GM19240 (cell line): ENCODE measurements around the gene CC2D2A.

Experiments
- DNase-seq: peaks from one replicate; pipeline ENCODE4 v3.0.0; 2011; ENCODE audit warnings: low spot score; ENCODE audit not compliant: insufficient read length

CC2D2A gene

DNA sequence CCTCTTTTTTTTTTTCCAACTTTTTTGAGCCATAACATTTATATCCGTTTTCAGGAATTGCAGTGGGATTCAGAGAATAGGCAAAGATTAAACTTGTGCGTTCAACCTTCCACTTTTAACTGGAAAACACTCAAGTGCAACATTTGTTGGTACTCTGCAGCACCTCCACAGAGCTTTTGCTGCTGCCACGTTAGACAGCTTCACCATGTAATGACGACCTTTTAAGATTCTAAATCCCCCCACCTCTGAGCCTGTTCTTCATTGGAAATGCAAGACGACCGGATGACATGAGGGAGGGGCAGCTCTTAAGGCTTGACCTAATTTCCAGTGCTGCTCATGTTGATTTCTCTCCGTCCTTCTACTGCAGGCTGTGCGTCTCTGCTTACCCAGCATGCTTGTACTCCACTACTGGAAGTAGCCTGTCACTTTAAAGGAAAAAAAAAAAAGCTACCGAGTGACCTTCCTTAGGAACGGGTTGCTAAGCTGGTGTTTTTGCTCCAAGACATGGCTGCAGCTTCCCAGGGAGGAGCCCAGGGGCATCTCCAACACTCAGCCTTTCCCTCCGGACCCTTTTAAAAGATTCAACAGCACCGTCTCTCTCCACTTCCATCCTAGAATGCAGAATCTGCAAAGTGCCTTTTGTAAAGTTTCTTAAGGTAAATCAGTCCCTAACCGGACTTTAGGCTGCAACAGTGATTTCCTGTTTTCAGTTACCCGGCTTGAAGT is at the start of gene CC2D2A:
Gene CC2D2A (plus strand): TSS at position 481 of the 726 bp plus-strand sequence. CDS start 6,051 bp downstream, outside the sequence.
- DNase-seq: no peak

DNA sequence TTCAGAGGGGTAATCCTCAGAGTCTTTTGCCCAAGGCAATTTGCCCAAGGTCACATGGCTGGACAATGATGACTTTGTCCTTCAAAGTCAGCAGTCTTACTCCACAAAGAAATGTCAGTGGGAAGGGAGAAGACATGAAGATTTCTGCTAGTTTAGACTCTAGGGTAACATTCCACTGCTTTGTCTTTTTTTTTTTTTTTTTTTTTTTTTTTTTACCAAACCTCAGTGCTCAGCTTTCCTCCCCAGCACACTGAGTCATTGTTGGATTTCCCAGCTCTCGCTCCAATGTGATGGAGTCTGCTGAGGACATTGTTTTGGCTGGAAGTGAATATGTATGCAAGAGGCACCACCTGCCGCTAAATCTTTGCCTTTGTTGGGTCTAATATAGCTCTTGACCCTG is 49.0 kb upstream of the CC2D2A start:
- no peak for DNase-seq

DNA sequence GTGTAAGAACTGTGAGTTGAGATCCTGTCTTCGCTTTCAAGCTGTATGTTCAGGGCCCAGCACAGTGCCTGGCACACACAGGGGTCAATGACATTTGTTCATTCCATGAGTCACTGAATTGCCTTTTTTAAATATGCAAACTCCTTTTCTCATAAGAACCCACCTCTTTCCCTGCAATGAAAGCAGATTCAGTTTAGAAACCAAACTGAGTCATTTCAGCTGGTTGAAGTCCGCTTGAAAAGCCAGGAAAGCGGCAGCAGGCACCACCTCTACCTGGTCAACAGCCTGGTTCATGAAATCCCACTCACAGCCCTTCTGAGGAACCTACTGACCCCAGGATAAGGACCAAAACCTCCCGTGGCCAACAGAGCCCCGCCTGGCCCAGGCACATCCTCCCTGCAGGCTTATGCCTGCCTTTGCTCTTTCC is 46.4 kb upstream of the CC2D2A start:
- no peak for DNase-seq

DNA sequence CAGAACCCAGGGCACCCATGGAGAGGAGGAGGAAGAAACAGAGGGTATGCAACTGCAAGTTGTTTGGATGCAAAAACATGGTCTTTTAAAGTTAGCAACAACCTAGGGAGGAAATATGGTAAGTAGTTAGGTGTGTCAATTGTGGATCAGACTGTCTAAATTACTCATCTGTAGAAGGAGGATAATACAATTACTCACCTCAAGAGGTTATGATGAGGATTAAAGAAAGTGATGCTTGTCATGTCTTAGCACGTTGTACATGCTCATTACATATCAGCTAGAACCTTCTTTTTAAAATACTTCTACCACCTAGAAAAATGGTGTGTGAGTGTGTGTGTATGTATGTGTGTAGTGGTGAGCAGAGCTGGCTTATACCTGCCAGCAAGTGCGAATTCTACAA is 44.2 kb upstream of the CC2D2A start:
- no peak for DNase-seq

DNA sequence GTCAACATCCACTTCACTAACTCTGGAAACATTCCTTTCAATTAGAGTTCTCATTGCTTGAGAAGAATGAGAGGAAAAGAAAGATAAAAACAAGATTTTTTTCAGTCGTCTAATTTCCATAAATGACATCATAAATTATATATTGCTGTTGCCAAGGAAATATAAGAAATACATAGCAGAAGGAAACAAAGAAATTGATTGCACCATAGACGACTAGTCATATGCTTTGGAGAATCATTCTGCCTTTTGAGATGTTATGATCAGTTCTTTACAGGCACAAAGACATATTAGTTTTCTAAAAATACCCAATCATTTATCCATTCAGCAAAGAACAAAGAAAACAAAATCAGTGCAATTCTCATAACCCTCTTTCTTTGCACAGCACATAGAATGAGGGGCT is 42.5 kb upstream of the CC2D2A start:
- no peak for DNase-seq

DNA sequence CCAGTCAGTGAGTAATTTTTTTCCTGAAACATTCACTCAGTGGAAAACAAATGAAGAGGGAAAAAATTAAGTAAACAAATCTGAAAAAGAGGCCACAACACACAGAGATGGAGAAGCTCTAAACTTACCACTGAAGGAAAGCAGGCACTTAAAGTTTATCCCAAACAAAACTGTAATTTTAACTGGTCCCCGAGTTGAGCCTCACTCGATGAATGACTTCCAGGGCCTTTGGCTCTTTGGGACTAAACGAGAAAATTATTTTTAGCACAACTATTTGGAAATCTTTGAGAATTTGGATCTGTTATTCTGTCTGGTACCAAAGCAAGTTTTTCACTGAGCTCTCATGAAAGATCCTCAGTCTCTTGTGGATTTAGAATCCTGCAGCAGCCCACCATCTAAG is 42.0 kb upstream of the CC2D2A start, which contains the start of gene C1QTNF7:
Gene C1QTNF7 (plus strand): TSS at position 333 of the 400 bp plus-strand sequence. CDS start 7,711 bp downstream, outside the sequence.
- no peak for DNase-seq

DNA sequence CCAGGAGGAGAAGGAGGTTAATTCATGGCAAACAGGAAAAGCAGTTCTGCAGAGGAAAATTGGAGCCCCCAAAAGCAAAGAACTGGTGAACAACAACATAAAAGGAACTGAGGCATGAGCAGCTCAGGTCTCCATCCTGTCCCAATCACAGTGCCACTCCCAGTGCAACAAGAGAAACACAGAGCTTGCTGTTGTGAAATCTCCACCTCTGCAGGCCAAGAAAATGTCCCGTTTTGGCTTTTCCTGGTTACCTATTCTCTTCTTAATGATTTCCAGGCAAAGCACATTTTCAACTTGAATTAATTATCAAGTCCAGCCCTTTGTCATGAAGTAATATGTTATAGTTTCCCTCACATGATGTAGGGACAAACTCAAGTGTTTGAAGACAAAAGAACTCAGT is 41.1 kb upstream of the CC2D2A start:
- DNase-seq: no peak

DNA sequence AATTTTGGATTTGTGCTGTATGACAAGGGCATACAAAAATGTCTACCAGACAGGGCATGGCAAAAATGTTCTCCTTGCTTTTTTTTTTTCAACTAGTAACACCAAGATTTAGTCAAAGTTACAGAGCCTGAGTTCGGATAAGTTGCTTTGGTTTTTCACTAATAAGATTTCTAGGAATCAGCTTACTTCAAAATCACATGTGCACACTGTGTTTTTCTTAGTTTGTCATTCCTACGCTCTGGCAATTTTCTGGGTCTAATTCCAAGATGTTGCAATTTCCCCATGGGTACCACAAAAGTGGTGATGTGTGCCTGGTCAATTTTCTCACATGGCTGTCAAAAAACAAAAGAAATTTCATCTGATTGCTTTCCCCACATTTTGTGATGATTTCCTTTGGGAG is 35.6 kb upstream of the CC2D2A start:
- DNase-seq: no peak

DNA sequence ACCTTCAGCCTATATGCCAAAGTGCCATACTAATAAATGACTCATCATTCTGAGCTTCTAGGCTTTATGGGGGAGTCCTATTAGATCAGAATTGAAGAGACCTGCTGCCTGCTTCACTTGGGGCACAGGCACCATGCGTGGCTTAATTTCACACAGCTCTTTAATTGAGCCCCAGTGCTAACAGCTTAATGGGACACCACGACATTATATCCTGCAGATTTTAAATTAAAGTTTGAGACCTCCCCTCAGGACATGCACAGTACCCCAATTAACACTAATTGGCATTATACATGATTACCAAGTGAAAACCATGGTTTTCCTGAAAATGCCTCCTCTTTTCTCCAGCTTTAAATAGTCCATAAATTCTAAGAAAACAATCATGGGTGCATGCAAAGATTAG is 35.0 kb upstream of the CC2D2A start:
- no peak for DNase-seq

DNA sequence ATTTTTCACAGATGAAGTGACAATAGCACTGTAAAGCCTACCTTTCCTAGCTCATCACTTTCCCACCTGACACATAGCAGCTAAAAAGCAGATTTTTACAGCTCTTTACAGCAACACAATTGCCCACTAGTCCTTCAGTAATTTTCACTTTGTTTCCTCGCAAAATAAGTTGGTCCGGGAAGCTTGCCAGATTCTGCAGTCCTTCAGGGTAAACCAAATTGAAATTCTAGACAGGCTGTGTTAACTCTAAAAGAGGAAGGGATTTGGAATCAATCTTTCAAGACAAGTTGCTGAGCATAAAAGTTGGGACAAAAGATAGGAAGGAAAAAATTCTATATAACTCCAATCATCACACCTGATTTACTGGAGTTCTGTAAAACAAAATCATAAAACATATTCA is 33.2 kb upstream of the CC2D2A start:
- no peak for DNase-seq

DNA sequence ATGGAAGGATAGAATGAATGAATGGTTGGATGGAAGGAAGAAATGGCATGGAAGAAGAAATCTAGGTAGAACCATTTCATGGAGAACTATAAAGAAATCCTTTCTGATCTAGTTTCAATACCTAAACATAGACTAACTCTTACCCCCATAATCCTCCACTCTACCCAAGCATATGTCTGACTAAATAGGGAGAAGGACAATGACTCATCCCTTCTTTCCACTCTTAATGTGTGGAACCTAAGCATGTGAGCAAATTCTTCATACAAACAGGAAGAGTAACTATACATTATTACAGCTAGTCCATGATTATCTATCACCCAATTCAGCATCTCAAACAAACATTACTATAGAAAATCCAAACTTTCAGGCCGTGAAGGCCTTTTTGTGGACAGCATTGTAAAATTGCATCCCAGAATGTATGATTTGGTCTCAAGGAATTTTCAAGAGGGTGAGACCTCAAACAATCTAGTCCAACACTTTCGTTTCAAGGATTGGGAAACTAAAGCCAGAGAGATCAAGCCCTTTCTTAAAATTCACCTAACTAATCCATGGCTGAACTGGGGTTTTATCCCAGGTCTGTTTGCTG is 30.6 kb upstream of the CC2D2A start:
- no peak for DNase-seq

DNA sequence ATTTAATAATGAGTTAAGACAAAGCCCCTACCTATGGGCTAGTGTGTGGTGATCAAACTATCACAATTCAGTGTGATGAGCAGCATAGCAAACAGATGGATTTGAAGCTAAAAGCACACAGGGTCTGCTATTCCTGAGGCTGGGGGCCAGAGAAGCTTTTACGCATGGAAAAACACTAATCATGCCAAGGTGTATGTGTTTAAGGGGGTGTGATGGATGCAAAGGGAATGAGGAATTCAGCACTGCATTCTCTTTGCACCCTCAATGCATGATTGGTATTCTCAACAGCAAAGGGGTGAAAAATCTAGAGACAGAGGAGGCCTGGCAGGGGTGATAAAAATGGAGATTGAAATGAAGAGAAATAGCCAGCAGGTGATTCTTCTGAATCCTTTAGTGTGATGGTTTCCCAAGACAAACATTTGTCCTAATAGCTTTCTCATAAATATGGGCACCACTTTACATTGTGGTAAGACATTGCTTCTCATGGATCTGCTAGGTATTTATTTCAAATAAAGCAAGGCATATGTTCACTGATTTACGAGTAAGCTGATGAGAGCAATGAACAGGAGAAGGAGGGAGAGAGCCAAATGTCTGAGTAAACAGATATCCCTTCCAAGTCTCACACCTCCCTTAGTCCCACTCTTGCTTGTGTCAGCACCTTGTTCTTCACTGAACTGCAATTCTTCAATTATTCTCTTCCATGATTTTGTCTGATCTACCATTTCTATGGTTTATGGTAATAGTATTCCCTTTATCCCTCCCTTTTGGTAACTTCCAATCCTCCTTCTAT is 26.1 kb upstream of the CC2D2A start:
- DNase-seq: no peak

DNA sequence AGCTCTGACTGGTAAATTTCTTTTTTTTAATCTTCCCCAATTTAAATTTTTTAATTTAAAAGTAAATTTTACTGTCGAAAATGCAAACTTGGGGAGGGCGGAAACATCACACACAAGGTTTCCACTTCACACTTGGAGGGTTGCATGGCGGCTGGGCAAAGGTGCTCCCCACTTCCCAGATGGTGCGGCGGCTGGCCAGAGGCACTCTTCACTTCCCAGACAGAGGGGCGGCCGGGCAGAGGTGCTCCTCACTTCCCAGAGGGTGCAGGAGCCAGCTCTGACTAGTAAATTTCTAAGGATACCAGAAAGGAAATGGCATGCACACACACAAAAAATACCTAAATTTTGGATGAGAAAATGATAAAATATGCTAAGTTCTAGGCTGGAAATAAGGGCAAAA is 25.4 kb upstream of the CC2D2A start:
- no peak for DNase-seq

DNA sequence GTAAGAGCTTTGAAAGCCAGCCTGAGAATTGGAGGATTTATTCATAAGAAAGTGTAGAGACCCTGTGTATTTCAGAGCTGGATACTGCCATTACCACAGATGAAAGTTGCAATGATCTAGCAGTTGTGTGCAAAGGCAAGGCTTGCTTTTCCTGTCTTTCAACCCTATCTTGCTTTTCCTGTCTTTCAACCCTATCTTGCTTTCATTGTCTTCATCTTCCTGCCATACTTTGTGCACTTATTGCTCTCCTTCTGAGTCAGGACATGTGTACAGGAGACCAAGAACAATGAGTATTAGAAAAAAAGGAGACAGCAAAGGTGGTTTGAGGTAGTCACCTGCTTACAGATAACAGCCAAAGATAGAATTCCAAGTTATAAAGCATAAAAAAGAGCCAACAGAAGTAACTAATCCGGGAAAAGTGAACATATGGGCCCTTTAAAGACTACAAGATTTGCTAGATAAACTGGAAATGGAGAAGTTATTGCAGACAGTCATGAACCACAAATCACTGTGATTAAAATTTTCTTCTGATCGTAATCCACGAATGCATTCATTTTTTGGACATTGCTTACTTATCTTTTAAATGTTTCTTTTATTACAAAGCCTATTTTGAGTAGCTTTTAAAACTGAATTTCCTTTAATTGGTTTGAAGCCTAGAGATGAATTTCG is 24.7 kb upstream of the CC2D2A start:
- DNase-seq: no peak

DNA sequence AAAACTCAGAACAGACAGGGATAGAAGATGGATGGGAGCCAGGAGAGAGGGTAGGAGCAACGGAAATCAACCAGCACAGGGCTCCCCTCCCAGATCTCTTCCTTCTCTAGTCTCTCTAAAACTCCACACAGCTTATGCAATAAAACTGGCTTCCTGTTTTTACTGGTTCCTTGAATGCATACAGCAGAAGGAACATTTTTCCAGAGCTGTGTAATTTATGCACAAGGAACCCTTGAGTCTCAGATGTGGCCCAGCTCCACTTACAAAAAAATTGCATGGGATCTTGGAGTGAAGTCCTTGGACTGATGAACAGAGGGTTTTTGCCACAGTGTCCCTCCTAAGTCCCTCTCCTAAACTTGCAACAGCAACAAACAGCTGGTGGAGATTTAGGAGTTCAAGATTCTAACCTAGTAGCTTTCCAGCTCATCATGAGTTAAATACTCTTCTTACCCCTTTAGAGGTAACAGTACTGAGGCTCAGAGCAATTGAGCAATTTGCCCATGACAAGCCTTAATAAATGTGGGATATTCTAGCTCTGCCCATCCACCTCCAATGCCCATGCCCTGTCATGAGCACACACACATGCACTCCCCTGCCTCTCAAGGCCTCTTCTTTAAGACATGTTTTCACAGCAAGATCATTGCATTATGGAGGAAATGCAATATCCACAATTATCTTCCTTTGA is 18.4 kb upstream of the CC2D2A start:
- no peak for DNase-seq

DNA sequence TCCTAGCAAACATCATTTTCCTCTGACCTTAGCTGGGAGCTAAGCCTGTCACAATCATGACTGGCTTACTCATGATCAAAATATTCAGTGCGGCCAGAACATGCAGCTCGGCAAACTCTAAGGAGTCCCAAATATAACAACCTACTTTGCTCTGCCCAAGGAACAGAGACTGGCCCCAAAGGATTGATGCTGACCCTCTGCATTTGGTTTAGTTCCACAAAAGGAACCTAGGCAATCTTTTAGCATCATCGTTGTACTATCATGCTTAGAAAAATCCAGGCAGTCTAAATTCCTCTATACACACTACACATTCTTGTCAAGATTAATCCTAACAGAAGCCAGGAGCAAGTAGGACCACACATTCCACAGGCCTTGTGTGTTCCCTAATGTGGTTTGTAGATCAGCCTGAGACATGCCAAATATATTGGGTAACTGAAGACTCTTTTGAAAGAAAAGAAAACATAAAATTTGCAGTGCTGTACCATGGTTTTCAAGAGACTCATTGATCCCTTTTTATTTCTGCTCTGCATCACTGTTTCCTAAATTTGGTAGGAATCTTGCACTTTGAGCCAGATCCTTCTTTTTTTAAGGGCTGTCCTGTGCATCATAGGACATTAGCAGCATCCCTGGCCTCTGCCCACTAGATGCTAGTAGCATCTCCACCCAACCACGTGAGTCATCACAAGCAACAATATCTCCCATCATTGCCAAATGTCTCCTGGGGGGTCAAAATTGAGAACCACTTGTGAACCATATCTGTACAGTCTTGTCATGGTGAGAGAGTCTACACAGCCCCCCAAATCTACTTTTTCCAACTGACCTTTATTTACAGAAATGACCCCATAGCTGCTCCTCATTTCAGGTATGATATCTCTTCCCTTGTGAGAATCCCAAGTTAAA is 17.6 kb upstream of the CC2D2A start:
- DNase-seq: no peak

DNA sequence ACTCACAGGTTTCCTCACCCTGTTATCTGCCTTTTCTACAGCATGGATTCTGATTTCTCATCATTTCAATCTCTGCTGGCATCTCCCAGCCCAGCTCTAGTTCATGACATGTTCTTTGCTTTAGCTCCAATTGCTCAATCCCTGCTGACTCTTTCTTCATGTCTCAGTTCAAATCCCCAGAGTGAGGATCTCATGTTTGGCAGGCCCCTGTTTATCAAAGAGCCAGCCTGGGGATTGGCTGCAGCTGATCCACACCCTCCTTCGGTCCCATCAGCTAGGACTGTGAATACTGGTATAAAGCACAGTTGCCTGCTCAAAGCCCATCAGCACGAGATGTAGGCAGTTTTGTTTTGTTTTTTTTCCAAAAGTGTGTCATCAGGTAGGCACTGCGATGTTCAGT is 14.4 kb upstream of the CC2D2A start:
- no peak for DNase-seq

DNA sequence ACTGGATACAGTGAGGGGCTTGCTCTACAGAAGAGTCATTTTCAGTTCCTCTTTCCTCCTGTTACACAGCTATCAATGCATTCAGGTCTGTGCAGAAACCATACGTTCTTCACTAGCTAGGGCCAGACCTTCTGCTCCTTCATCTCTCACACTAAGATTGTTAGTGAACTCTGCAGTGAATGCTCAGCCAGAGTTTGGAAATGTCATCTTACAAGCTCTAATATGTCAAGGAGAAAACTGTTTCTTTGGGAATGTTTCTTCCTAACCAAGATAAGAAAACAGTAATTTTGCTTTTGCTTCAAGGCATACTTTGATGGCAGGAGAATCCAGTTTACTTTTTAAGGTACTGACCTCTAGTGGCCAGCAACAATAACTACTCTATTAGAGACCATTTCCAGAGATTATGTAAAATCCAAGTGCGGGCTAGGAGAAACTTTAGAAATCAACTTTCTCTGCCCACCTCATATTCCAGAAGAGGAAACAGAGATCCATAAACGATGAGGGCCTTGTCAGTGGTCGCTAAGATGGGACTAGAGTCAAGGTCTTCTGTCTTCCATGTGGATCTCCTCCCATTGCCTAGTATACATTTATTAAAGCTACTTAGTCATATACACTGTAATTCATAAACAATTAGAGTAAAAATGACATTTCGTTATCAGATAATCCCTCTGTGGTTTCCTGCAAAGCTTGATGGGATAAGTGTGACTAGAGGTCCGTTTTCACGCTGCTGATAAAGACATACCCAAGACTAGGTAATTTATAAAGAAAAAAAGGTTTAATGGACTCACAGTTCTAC is 12.1 kb upstream of the CC2D2A start:
- DNase-seq: no peak

DNA sequence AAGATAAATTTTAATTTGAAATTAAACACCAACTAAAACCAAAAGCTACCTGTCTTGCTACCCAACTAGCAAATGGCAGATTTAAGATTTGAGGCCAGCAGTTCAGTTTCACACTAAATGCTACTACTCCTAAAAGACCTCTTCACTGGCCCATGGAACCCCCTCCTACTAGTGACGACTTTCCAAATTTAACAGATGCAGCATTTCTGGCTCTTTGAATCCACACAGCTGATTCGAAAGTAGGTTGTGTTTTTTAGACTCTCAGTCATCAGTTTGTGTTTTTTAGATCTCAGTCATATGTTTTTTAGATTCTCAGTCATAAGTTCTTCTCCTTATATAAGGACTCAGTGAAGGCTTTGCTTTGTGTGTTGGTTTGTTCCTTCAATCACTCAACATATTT is 11.1 kb upstream of the CC2D2A start:
- no peak for DNase-seq
